H9 (cell line): ENCODE results near the gene SOX11. TPM values are rescaled to one million over a fixed set of nuclear protein-coding genes. Genes with fewer than 3 reads are reported as not detected.

Experiments used
- DNase-seq: peaks from one replicate; pipeline ENCODE4 v3.0.0-alpha.2; 2017
- H2AFZ ChIP-seq: one replicate; pipeline ENCODE4 v1.6.1; 2013; ENCODE audit warnings: mild to moderate bottlenecking, low read length, control low read depth, moderate library complexity
- H2AK5ac ChIP-seq: 2 replicates; pipeline ENCODE4 v1.6.1; 2013; ENCODE audit warnings: low read length, control low read depth, mixed read lengths; ENCODE audit not compliant: insufficient read length
- H2BK120ac ChIP-seq: one replicate; pipeline ENCODE4 v1.6.1; 2013; ENCODE audit warnings: low read depth, mild to moderate bottlenecking, low read length, control low read depth, inconsistent platforms; ENCODE audit not compliant: poor library complexity, severe bottlenecking
- H2BK12ac ChIP-seq: 2 replicates; pipeline ENCODE4 v1.6.1; 2013; ENCODE audit warnings: low read length, control low read depth, mixed read lengths, low read depth; ENCODE audit not compliant: insufficient read length
- H2BK15ac ChIP-seq: 2 replicates; pipeline ENCODE4 v1.6.1; 2013; ENCODE audit warnings: low read depth, low read length, control low read depth
- H2BK20ac ChIP-seq: one replicate; pipeline ENCODE4 v1.6.1; 2013; ENCODE audit warnings: low read depth, mild to moderate bottlenecking, low read length, control low read depth, inconsistent platforms; ENCODE audit not compliant: poor library complexity, severe bottlenecking
- H2BK5ac ChIP-seq: 2 replicates; pipeline ENCODE4 v1.6.1; 2013; ENCODE audit warnings: low read length, control low read depth, mixed read lengths; ENCODE audit not compliant: insufficient read length
- H3K14ac ChIP-seq: 2 replicates; pipeline ENCODE4 v1.6.1; 2013; ENCODE audit warnings: low read length, control low read depth; ENCODE audit not compliant: insufficient read depth
- H3K18ac ChIP-seq: 2 replicates; pipeline ENCODE4 v1.6.1; 2013; ENCODE audit warnings: low read depth, mild to moderate bottlenecking, mixed read lengths, low read length, control low read depth; ENCODE audit not compliant: insufficient read length
- H3K23ac ChIP-seq: 2 replicates; pipeline ENCODE4 v1.6.1; 2013; ENCODE audit warnings: low read length, control low read depth, mixed read lengths, low read depth; ENCODE audit not compliant: insufficient read length
- H3K23me2 ChIP-seq: 2 replicates; pipeline ENCODE4 v1.6.1; 2013; ENCODE audit warnings: low read depth, mild to moderate bottlenecking, mixed read lengths, low read length, control low read depth; ENCODE audit not compliant: insufficient read length, poor library complexity, severe bottlenecking
- H3K27ac ChIP-seq: 2 replicates; pipeline ENCODE4 v1.5.1; 2013; ENCODE audit warnings: low read length, control low read depth, mixed read lengths, low read depth; ENCODE audit not compliant: insufficient read length
- H3K27me3 ChIP-seq: 2 replicates; pipeline ENCODE4 v1.6.1; 2013; ENCODE audit warnings: low read length, control low read depth, inconsistent platforms; ENCODE audit not compliant: insufficient read depth
- H3K4ac ChIP-seq: 2 replicates; pipeline ENCODE4 v1.6.1; 2013; ENCODE audit warnings: low read depth, mild to moderate bottlenecking, control low read depth, inconsistent platforms, low read length, moderate library complexity
- H3K4me1 ChIP-seq: 2 replicates; pipeline ENCODE4 v1.6.1; 2013; ENCODE audit warnings: low read length, control low read depth, inconsistent platforms; ENCODE audit not compliant: insufficient read depth
- H3K4me2 ChIP-seq: 2 replicates; pipeline ENCODE4 v1.6.1; 2013; ENCODE audit warnings: low read length, control low read depth, mixed read lengths; ENCODE audit not compliant: insufficient read length, insufficient read depth
- H3K56ac ChIP-seq: 2 replicates; pipeline ENCODE4 v1.6.1; 2013; ENCODE audit warnings: low read depth, mild to moderate bottlenecking, mixed read lengths, low read length, control low read depth; ENCODE audit not compliant: insufficient read length
- H3K79me1 ChIP-seq: 2 replicates; pipeline ENCODE4 v1.6.1; 2013; ENCODE audit warnings: low read depth, mild to moderate bottlenecking, moderate library complexity, low read length, control low read depth, inconsistent platforms; ENCODE audit not compliant: insufficient read depth, poor library complexity, severe bottlenecking
- H3K79me2 ChIP-seq: 2 replicates; pipeline ENCODE4 v1.6.1; 2013; ENCODE audit warnings: low read length, control low read depth, inconsistent platforms; ENCODE audit not compliant: insufficient read depth
- H3K9ac ChIP-seq: 2 replicates; pipeline ENCODE4 v1.6.1; 2013; ENCODE audit warnings: low read length, control low read depth, mixed read lengths; ENCODE audit not compliant: insufficient read length; ENCODE audit errors: extremely low read depth
- H3K9me3 ChIP-seq: one replicate; pipeline ENCODE4 v1.6.1; 2013; ENCODE audit warnings: low read depth, low read length, inconsistent platforms; ENCODE audit not compliant: control insufficient read depth
- H3T11ph ChIP-seq: one replicate; pipeline ENCODE4 v1.6.1; 2013; ENCODE audit warnings: mild to moderate bottlenecking, low read length, control low read depth, inconsistent platforms
- H4K20me1 ChIP-seq: one replicate; pipeline ENCODE4 v1.6.1; 2013; ENCODE audit not compliant: control insufficient read depth, insufficient read length, insufficient read depth
- H4K5ac ChIP-seq: 2 replicates; pipeline ENCODE4 v1.6.1; 2013; ENCODE audit warnings: low read depth, mild to moderate bottlenecking, mixed read lengths, low read length, control low read depth; ENCODE audit not compliant: insufficient read length
- H4K8ac ChIP-seq: replicated peaks from 2 replicates; pipeline ENCODE4 v1.6.1; 2013; ENCODE audit warnings: low read length, control low read depth, mixed read lengths, low read depth; ENCODE audit not compliant: insufficient read length
- H4K91ac ChIP-seq: 2 replicates; pipeline ENCODE4 v1.6.1; 2013; ENCODE audit warnings: low read depth, mild to moderate bottlenecking, moderate library complexity, mixed read lengths, low read length, control low read depth; ENCODE audit not compliant: insufficient read length
- H3K27ac Mint-ChIP-seq, 3 experiments: 2 replicates in 2 of 3; 3 replicates in 1 of 3; pipeline ENCODE4 v1.8.0; 2020 to 2021; ENCODE audit warnings: mixed read lengths in 3 of 3, mild to moderate bottlenecking in 1 of 3, moderate library complexity in 1 of 3
- H3K27me3 Mint-ChIP-seq: 2 replicates; pipeline ENCODE4 v1.8.0; 2021; ENCODE audit warnings: low read depth, mild to moderate bottlenecking, moderate library complexity, mixed read lengths
- H3K36me3 Mint-ChIP-seq, 3 experiments: 2 replicates in 2 of 3; 3 replicates in 1 of 3; pipeline ENCODE4 v1.8.0; 2020 to 2021; ENCODE audit warnings: low read depth in 3 of 3, mixed read lengths in 3 of 3; ENCODE audit not compliant: insufficient read depth in 1 of 3
- H3K4me1 Mint-ChIP-seq, 2 experiments: 2 replicates each; pipeline ENCODE4 v1.8.0; 2020; ENCODE audit warnings: mixed read lengths in 2 of 2
- H3K4me3 Mint-ChIP-seq, 2 experiments: 2 replicates in 1 of 2; 3 replicates in 1 of 2; pipeline ENCODE4 v1.8.0; 2020 to 2021; ENCODE audit warnings: mild to moderate bottlenecking in 2 of 2, mixed read lengths in 2 of 2, moderate library complexity in 1 of 2
- H3K9me3 Mint-ChIP-seq, 2 experiments: 2 replicates in 1 of 2; 3 replicates in 1 of 2; pipeline ENCODE4 v1.8.0; 2020; ENCODE audit warnings: mild to moderate bottlenecking in 2 of 2, mixed read lengths in 2 of 2, moderate library complexity in 1 of 2
- CTCF ChIP-seq: fragments of 200-600 bp; sonication (generic); conservative IDR thresholded peaks from 3 replicates; pipeline ENCODE4 v1.8.0; 2021; ENCODE audit warnings: antibody characterized with exemption, mild to moderate bottlenecking
- WGBS: extraction: QIAGEN DNeasy Blood & Tissue Kit; methylation state at CpG from one replicate; pipeline ENCODE4 v1.1.7; 2013; ENCODE audit warnings: missing lambda C conversion rate, low lambda C conversion rate, mixed read lengths; ENCODE audit not compliant: insufficient read length; ENCODE audit errors: extremely low coverage; 5-methylcytosine and 5-hydroxymethylcytosine counted together
- total RNA-seq: library from RNA; stranded (reverse); gene quantifications from 2 replicates; pipeline ENCODE4 v1.2.1, GENCODE V29; 2021

Gene SOX11
- total RNA-seq, 1 experiment from 2014 or later, result 43.8 TPM

GRCh38 chr2:5720426-5720825 is 28.2 kb downstream of the SOX11 start:
- Histone ChIP-seq H2AK5ac (no peak overlapping the region), H3K79me1 (no peaks in the 10 kb centered on the region), H2AFZ (no peak overlapping the region), H3K23me2 (no peaks in the 10 kb centered on the region), H3K27me3 (no peaks in the 10 kb centered on the region), H4K20me1 (no peaks in the 10 kb centered on the region), H3K4me1 (no peaks in the 10 kb centered on the region), H3K79me2 (no peaks in the 10 kb centered on the region), H2BK120ac (no peak overlapping the region), H3K4me2 (no peak overlapping the region), H2BK15ac (no peak overlapping the region), H3K56ac (no peak overlapping the region), H2BK5ac (no peak overlapping the region), H4K8ac (no peak overlapping the region), H4K91ac (no peak overlapping the region), H3K27ac (no peak overlapping the region), H3K9me3 (no peaks in the 10 kb centered on the region), H4K5ac (no peak overlapping the region), H3T11ph (no peak overlapping the region), H3K18ac (no peak overlapping the region), H3K14ac (no peak overlapping the region), H3K4ac (no peak overlapping the region), H2BK12ac (no peak overlapping the region), H3K23ac (no peak overlapping the region), H2BK20ac (no peak overlapping the region), H3K9ac (no peak overlapping the region)
- Mint-ChIP-seq H3K36me3 (peaks cover 3 to 20% (median 5%) of the 10 kb centered on the region in 3 experiments; a peak in 6 of 7 replicates), H3K4me1 (peaks cover 13 to 17% of the 10 kb centered on the region in 2 experiments), H3K27me3 (no peaks in the 10 kb centered on the region), H3K9me3 (peaks cover 16 to 17% of the 10 kb centered on the region in 2 experiments), H3K4me3 (no peak overlapping the region; a peak in 1 of 5 replicates), H3K27ac (no peak overlapping the region; a peak in 1 of 7 replicates)
- TF ChIP-seq CTCF, result no peak
- no peak for DNase-seq
- no CpG with 5 or more reads among the region's 7 CpGs for WGBS
